Measurements from ENCODE around the gene DIPK2B. TPM values are rescaled to one million over a fixed set of nuclear protein-coding genes. Genes with fewer than 3 reads are reported as not detected.

The DIPK2B gene
- total and polyA plus RNA-seq, 9 of the 15 experiments (the other 6 are each of a cell fraction or from before 2014, with no cell fraction given): not detected

DNA sequence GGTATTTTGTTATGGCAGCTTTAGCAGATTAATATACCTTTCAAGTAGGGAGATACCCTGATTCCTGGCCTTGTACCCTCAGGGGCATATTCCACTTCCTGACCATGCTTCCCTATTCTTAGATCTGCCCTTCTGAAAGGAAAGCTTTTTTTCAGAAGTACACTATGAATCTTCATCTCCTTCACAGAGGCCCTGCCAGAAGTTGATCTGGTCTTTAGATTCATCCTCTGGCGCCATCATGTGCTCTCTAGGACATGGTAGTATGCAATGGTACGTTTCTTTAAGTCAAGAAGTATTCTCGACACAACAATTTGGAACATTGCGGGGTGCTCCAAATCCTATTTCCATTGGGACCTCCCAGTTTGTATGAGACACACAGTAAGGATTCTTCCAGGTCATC, 39.6 kb upstream of the DIPK2B start:
- no peak for DNase-seq (ENCODE audit: extremely low read depth in 1 of 4, low spot score in 3 of 4)
- BruUV-seq (replicated peaks): no TSS peak
- H4K20me1 ChIP-seq (replicated peaks; ENCODE audit: control insufficient read depth, insufficient read depth, low read length): no peaks in the 10 kb centered on the region
- intact Hi-C loops (cut with micrococcal nuclease) (no loop called here), in situ Hi-C loops (cut with MboI) (no loop called here)
- ChIA-PET POLR2A (no interaction called here), CTCF (ENCODE audit: low intra/inter-chr PET ratio) (no interaction called here)
- TF ChIP-seq TEAD1 (CRISPR knock-in tag; IDR thresholded peaks at IDR 0.05): no peak
- no peak for TF ChIP-seq SMC3 (conservative IDR thresholded peaks at IDR 0.05; ENCODE audit: insufficient read depth, low read depth, low read length)
- TF ChIP-seq, protein P1, sequence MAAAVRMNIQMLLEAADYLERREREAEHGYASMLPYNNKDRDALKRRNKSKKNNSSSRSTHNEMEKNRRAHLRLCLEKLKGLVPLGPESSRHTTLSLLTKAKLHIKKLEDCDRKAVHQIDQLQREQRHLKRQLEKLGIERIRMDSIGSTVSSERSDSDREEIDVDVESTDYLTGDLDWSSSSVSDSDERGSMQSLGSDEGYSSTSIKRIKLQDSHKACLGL (CRISPR knock-in tag; IDR thresholded peaks at IDR 0.05; ENCODE audit: borderline replicate concordance, poor library complexity, severe bottlenecking): no peak
- no peak for TF ChIP-seq ZNF24 (IDR thresholded peaks at IDR 0.05)
- peak in 1 of 2 experiments; percentile 38; a peak in 2 of 4 replicates for TF ChIP-seq RAD21 (CRISPR knock-in tag; conservative IDR thresholded peaks at IDR 0.05 in 1 of 2, IDR thresholded peaks at IDR 0.05 in 1 of 2)
- TF ChIP-seq, protein P2, sequence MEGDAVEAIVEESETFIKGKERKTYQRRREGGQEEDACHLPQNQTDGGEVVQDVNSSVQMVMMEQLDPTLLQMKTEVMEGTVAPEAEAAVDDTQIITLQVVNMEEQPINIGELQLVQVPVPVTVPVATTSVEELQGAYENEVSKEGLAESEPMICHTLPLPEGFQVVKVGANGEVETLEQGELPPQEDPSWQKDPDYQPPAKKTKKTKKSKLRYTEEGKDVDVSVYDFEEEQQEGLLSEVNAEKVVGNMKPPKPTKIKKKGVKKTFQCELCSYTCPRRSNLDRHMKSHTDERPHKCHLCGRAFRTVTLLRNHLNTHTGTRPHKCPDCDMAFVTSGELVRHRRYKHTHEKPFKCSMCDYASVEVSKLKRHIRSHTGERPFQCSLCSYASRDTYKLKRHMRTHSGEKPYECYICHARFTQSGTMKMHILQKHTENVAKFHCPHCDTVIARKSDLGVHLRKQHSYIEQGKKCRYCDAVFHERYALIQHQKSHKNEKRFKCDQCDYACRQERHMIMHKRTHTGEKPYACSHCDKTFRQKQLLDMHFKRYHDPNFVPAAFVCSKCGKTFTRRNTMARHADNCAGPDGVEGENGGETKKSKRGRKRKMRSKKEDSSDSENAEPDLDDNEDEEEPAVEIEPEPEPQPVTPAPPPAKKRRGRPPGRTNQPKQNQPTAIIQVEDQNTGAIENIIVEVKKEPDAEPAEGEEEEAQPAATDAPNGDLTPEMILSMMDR (IDR thresholded peaks at IDR 0.05 in 2 of 3, conservative IDR thresholded peaks at IDR 0.05 in 1 of 3; ENCODE audit: insufficient read depth in 2 of 3, low read depth in 1 of 3, low read length in 3 of 3): peak in 2 of 3 experiments; percentile 17 to 26; a peak in 2 of 6 replicates
- no peak overlapping the region for H3K27ac ChIP-seq (ENCODE audit: extremely low read depth, low read depth, low read length)
- no peaks in the 10 kb centered on the region for H3K9me1 ChIP-seq (ENCODE audit: control insufficient read depth, insufficient read depth, low read length)
- no peaks in the 10 kb centered on the region for H3K9me3 ChIP-seq (replicated peaks; ENCODE audit: control insufficient read depth, insufficient read depth, low read depth, low read length)
- H3K9ac ChIP-seq (ENCODE audit: insufficient read depth in 1 of 2, low read depth in 2 of 2, low read length in 2 of 2): no peak overlapping the region
- 0% methylated on average over 4 of the region's 4 CpGs for WGBS (ENCODE audit: insufficient coverage, low coverage, missing lambda C conversion rate)
- H3K27me3 ChIP-seq (ENCODE audit: control insufficient read depth in 2 of 2, insufficient read depth in 2 of 2, low read length in 2 of 2): no peaks in the 10 kb centered on the region
- no peak overlapping the region for H3K4me2 ChIP-seq (ENCODE audit: insufficient read depth, low read length)
- FAIRE-seq: no peak
- no peaks in the 10 kb centered on the region for H3K4me1 ChIP-seq (replicated peaks in 1 of 2; ENCODE audit: control insufficient read depth in 2 of 2, insufficient read depth in 2 of 2, low read length in 2 of 2)
- no peaks in the 10 kb centered on the region for H3K36me3 ChIP-seq (ENCODE audit: control insufficient read depth, insufficient read depth, low read length)
- no peak overlapping the region for H3K4me3 ChIP-seq
- no peaks in the 10 kb centered on the region for H3K79me2 ChIP-seq (ENCODE audit: control insufficient read depth, insufficient read depth, low read length)
- ATAC-seq: no peak
- H2AFZ ChIP-seq (ENCODE audit: low read depth, low read length): no peak overlapping the region
